Measurements from ENCODE around the gene BAK1.

- no peak for TF ChIP-seq POLR2A (IDR thresholded peaks at IDR 0.05; ENCODE audit: low read length)
- no peak for TF ChIP-seq GATA1 (IDR thresholded peaks at IDR 0.05; ENCODE audit: low read depth, low read length)
Observed at GRCh38 chr6:33597551-33598322, 17.7 kb upstream of the BAK1 start.

Measured in erythroblast (primary cell).